SK-N-SH (cell line): ENCODE data around the gene LRRC37B.
"Not testable (repeated sequence)": the region's sequence is repeated elsewhere in the genome, so short reads cannot be mapped to it uniquely, and the experiment has no call there.

Source experiments
- CTCF ChIP-seq: fragments of 200-600 bp; sonication (generic); IDR thresholded peaks from 2 replicates; pipeline ENCODE4 v1.6.1; 2017; ENCODE audit warnings: antibody characterized with exemption, mild to moderate bottlenecking, moderate library complexity
- ZBTB33 ChIP-seq: IDR thresholded peaks from 2 replicates; pipeline ENCODE4 v1.4.0; 2012; ENCODE audit warnings: low read depth, borderline replicate concordance

GRCh38 chr17:32069067-32069466 lies 61.9 kb downstream of the LRRC37B start:
- not testable (repeated sequence) for TF ChIP-seq CTCF, ZBTB33
